ENCODE results near the gene SLC7A5.
"Not testable (repeated sequence)": the region's sequence is repeated elsewhere in the genome, so short reads cannot be mapped to it uniquely, and the experiment has no call there.

SLC7A5 gene

GRCh38 chr16:87817910-87818309 lies 51.4 kb downstream of the SLC7A5 start:
- TF ChIP-seq, protein P1, sequence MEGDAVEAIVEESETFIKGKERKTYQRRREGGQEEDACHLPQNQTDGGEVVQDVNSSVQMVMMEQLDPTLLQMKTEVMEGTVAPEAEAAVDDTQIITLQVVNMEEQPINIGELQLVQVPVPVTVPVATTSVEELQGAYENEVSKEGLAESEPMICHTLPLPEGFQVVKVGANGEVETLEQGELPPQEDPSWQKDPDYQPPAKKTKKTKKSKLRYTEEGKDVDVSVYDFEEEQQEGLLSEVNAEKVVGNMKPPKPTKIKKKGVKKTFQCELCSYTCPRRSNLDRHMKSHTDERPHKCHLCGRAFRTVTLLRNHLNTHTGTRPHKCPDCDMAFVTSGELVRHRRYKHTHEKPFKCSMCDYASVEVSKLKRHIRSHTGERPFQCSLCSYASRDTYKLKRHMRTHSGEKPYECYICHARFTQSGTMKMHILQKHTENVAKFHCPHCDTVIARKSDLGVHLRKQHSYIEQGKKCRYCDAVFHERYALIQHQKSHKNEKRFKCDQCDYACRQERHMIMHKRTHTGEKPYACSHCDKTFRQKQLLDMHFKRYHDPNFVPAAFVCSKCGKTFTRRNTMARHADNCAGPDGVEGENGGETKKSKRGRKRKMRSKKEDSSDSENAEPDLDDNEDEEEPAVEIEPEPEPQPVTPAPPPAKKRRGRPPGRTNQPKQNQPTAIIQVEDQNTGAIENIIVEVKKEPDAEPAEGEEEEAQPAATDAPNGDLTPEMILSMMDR (IDR thresholded peaks at IDR 0.05; ENCODE audit: low read depth, low read length, missing control alignments), result no peak
- DNase-seq (ENCODE audit: low read depth), result no peak
- no peak overlapping the region for H3K4me3 ChIP-seq (ENCODE audit: low read depth, low read length)
- in situ Hi-C loops (cut with HindIII; ENCODE audit: low sequenced_read_pairs), result no loop called here

DNA sequence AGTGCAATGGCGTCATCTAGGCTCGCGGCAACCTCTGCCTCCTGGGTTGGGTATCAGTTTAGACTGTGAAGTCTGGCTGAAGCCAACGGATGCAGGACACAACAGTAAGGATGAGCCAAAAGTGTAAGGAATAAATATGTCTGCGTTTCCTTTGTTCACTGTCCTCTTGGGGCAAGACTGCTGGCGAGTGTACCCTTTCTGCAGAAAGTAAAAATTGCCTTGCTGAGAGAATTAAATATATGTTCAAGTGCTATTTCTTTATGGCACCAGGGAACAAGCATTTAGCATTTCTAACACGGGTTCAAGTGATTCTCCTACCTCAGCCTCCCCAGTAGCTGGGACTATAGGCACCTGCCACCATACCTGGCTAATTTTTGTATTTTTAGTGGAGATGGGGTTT lies 51.9 kb downstream of the SLC7A5 start:
- in situ Hi-C loops (cut with HindIII; ENCODE audit: low sequenced_read_pairs); DNase-seq (ENCODE audit: low read depth); H3K4me3 ChIP-seq (ENCODE audit: low read depth, low read length): not testable (repeated sequence)

- DNase-seq (ENCODE audit: low read depth), result no peak
- no peak overlapping the region for H3K4me3 ChIP-seq (ENCODE audit: low read depth, low read length)
- in situ Hi-C loops (cut with HindIII; ENCODE audit: low sequenced_read_pairs), result no loop called here
- TF ChIP-seq, protein P1 (IDR thresholded peaks at IDR 0.05; ENCODE audit: low read depth, low read length, missing control alignments), result no peak
These were observed 52.7 kb downstream of the SLC7A5 start for GRCh38 chr16:87816507-87817100.

GRCh38 chr16:87815567-87815966 lies 53.7 kb downstream of the SLC7A5 start:
- in situ Hi-C loops (cut with HindIII; ENCODE audit: low sequenced_read_pairs), result no loop called here
- TF ChIP-seq, protein P1 (IDR thresholded peaks at IDR 0.05; ENCODE audit: low read depth, low read length, missing control alignments), result no peak
- no peak overlapping the region for H3K4me3 ChIP-seq (ENCODE audit: low read depth, low read length)
- no peak for DNase-seq (ENCODE audit: low read depth)

DNA sequence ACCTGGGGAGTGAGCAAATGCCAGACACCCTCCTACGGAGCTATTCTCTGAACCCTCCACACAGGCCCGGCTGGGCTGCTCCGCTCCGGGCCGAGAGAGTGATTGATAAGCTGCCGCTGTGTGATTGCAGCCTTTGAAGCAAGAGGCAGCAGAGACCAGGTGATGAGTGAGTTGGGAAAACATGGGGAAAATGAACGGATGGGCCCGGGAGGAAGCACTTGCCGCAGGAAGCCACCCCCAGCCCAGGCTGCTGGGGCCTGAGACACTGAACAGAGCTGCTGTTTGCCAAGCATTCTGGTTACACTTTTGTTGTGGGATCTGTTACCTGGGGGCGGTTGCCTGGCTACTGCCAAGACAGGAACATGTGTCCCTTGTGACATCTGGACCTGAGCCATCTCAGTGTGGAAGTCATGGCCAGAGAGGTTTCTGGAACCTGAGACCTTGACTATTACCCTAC lies 57.1 kb downstream of the SLC7A5 start:
- DNase-seq (ENCODE audit: low read depth), result no peak
- TF ChIP-seq, protein P1 (IDR thresholded peaks at IDR 0.05; ENCODE audit: low read depth, low read length, missing control alignments), result no peak
- no peak overlapping the region for H3K4me3 ChIP-seq (ENCODE audit: low read depth, low read length)
- in situ Hi-C loops (cut with HindIII; ENCODE audit: low sequenced_read_pairs), result no loop called here

GRCh38 chr16:87811454-87811853 lies 57.9 kb downstream of the SLC7A5 start:
- DNase-seq (ENCODE audit: low read depth); in situ Hi-C loops (cut with HindIII; ENCODE audit: low sequenced_read_pairs); H3K4me3 ChIP-seq (ENCODE audit: low read depth, low read length): not testable (repeated sequence)

GRCh38 chr16:87809150-87809902 lies 60.0 kb downstream of the SLC7A5 start:
- H3K4me3 ChIP-seq (ENCODE audit: low read depth, low read length), result no peak overlapping the region
- no peak for DNase-seq (ENCODE audit: low read depth)
- in situ Hi-C loops (cut with HindIII; ENCODE audit: low sequenced_read_pairs), result no loop called here
- TF ChIP-seq, protein P1 (IDR thresholded peaks at IDR 0.05; ENCODE audit: low read depth, low read length, missing control alignments), result no peak
